ENCODE data around the gene C8B.

The C8B gene

DNA sequence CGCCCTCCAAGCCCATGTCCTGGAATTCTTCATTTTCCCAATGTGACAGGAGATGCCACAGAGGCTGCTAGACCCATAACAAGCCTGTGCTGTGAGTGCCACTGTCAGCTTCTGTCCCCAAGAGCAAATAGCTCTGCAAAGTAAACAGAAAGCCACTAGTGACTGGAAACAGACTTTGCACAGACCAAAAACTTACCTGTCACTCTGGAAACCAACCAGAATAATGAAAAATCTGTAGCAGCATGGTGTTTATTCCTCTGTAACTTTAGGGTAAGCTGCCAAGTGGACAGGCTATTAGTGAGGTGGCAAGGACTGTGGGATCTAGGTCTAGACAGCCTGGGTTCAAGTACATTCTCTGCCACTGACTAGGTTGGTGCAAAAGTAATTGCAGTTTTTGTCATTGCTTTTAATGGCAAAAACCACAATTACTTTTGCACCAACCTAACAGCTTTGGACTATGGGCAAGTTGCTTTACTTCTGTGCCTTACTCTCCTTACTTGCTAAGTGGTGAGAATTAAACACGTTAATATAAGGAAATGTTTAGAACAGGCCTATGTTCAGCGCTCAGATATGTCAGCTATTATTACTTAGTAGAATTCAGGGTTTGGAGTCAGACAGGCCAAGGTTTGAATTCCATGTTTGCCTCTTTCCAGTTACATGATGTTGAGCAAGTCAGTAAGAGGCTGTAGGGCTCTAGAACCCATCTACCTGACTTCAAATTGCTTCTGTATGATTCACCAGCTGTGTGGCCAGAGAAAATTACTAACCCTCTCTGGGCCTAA lies at the start of gene C8B:
Gene C8B (minus strand): TSS at position 100 of the 782 bp plus-strand sequence. CDS start 67 bp downstream, at position 33.
- no peak for DNase-seq (ENCODE audit: low read depth)
- H3K4me3 ChIP-seq (ENCODE audit: control insufficient read depth, low read depth, low read length): no peak within 1 kb of the TSS
- TF ChIP-seq, protein P1, sequence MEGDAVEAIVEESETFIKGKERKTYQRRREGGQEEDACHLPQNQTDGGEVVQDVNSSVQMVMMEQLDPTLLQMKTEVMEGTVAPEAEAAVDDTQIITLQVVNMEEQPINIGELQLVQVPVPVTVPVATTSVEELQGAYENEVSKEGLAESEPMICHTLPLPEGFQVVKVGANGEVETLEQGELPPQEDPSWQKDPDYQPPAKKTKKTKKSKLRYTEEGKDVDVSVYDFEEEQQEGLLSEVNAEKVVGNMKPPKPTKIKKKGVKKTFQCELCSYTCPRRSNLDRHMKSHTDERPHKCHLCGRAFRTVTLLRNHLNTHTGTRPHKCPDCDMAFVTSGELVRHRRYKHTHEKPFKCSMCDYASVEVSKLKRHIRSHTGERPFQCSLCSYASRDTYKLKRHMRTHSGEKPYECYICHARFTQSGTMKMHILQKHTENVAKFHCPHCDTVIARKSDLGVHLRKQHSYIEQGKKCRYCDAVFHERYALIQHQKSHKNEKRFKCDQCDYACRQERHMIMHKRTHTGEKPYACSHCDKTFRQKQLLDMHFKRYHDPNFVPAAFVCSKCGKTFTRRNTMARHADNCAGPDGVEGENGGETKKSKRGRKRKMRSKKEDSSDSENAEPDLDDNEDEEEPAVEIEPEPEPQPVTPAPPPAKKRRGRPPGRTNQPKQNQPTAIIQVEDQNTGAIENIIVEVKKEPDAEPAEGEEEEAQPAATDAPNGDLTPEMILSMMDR (IDR thresholded peaks at IDR 0.05; ENCODE audit: control insufficient read depth, insufficient read depth, low read depth, low read length, missing control alignments): no peak

DNA sequence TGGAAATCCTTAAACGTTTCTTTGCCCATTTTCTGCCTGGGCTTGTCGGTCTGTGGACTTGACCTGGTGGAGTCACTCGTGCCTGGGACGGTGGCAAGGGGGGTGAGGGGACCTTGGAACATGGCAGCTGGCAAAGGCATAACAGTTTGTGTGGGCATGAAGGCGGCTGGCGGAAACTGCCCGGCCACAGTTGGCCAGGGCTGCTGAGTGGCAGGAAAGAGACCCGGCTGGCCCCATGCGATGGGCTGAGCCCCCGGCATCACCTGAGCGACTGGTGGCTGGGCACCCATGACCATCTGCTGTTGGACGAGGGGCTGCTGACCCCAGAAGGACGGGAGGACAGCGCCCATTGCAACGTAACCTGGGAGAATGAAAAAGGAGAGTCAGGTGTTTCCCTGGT lies 49.3 kb upstream of the C8B start:
- no peak for DNase-seq (ENCODE audit: low read depth)
- TF ChIP-seq, protein P1 (IDR thresholded peaks at IDR 0.05; ENCODE audit: control insufficient read depth, insufficient read depth, low read depth, low read length, missing control alignments): no peak
- H3K4me3 ChIP-seq (ENCODE audit: control insufficient read depth, low read depth, low read length): no peak overlapping the region

DNA sequence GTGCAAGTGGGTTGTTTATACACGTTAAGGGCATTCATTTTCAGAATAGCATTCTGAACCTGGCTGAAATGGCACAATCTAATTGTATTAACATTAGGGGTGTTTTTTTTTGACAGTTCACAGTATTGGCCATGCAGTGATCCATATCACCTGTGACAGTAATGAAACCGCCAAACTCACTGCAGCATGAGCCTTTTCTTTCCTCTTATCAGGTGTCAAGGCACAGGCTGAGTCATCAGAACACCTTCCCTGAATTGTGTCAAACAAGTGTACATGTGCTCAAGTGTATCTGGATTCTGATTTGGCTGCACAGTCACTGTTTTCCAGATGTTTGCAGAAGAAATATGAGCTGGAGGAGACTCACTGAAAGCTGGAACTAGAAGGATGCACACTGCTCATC lies 47.7 kb upstream of the C8B start:
- no peak overlapping the region for H3K4me3 ChIP-seq (ENCODE audit: control insufficient read depth, low read depth, low read length)
- DNase-seq (ENCODE audit: low read depth): no peak
- TF ChIP-seq, protein P1 (IDR thresholded peaks at IDR 0.05; ENCODE audit: control insufficient read depth, insufficient read depth, low read depth, low read length, missing control alignments): no peak

DNA sequence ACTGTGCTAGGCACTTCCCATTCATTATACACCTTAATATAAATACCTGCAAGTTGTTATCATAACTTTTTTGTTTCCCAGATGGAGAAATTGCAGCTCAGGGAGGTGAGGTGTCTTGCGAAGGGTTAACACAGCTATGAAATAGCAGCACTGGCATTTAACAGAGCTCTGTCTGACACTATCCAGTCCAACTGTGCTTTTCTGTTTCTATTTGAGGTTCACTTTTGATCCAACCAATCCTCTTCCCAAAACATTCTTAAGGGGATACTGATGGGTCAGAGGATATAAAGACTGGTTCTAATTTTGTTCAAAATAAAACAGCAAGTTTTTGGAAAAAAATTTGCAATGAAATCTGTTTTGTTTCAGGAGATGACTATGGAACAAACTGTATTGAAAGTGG lies 46.5 kb upstream of the C8B start:
- DNase-seq (ENCODE audit: low read depth): no peak
- TF ChIP-seq, protein P1 (IDR thresholded peaks at IDR 0.05; ENCODE audit: control insufficient read depth, insufficient read depth, low read depth, low read length, missing control alignments): no peak
- H3K4me3 ChIP-seq (ENCODE audit: control insufficient read depth, low read depth, low read length): no peak overlapping the region

DNA sequence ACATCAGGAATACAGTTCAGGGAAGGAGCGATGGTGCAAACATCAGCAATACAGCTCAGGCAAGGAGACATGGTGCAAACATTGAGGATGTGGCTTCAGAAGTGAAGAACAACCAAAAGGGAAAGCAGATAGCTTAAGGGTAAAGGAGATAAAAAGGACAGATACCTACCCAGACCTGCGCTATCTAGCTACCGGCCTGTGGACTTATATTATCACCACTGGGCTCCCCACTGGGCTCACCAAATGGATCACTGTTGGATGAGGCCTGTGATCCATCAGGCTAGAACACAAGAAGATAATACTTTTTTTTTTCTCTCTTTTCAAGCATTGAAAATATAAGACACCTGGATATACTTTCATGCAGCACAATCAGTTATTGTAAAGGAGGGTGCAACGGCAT lies 44.7 kb upstream of the C8B start:
- TF ChIP-seq, protein P1 (IDR thresholded peaks at IDR 0.05; ENCODE audit: control insufficient read depth, insufficient read depth, low read depth, low read length, missing control alignments): no peak
- H3K4me3 ChIP-seq (ENCODE audit: control insufficient read depth, low read depth, low read length): no peak overlapping the region
- no peak for DNase-seq (ENCODE audit: low read depth)

DNA sequence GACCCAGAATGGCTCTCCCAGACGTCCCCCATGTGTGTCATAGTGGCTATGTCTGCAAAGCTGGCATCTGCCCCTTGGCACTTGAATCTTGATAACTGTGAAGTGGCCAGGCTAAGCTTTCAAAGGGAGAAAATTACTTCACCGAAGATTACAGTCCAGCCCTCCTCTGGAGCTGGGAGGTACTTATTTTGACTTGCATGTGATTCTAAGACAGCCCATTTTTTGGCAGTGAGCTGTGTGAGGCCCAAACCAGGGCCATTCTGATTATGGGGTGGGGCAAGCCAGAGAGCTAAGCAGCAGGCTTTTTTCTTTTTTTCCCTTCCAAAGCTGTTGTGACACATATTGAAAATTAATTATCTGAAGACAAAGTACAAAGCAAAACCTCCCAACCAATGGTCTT lies 42.1 kb upstream of the C8B start:
- no peak for DNase-seq (ENCODE audit: low read depth)
- TF ChIP-seq, protein P1 (IDR thresholded peaks at IDR 0.05; ENCODE audit: control insufficient read depth, insufficient read depth, low read depth, low read length, missing control alignments): no peak
- H3K4me3 ChIP-seq (ENCODE audit: control insufficient read depth, low read depth, low read length): no peak overlapping the region
